Activated naive CD4-positive, alpha-beta T cell (primary cell): ENCODE results near the gene CNTN1.

ENCODE experiments used
- DNase-seq, 4 experiments: peaks; one replicate each; lab custom pipeline; 2025; lab: John Stamatoyannopoulos, UW

CNTN1 gene

DNA sequence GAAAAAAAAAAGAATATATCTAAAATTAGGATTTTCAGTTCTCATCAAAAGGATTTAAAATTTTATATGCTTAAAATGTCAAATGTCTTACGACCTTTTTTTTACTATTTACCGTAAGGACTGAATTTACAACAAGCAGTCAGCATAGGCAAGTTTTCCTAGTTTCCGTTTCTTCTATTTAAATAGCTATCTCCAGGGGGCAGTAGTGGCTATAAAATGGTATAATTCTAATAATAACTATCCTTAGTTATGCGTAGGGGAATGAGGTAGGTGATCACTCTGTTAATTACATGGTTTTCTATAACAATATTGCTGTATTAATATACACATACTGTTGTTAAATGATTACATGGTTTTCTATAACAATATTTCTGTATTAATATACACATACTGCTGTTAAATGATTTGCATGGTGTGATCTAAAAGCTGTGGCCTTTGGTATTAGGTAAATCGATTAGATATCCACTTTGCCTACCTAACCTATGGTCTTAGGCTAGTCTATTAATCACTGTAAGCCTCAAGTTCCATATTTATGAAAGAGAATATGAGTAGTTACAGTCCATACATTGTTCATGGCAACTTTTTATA lies 278.2 kb downstream of the CNTN1 start:
- no peak for DNase-seq

DNA sequence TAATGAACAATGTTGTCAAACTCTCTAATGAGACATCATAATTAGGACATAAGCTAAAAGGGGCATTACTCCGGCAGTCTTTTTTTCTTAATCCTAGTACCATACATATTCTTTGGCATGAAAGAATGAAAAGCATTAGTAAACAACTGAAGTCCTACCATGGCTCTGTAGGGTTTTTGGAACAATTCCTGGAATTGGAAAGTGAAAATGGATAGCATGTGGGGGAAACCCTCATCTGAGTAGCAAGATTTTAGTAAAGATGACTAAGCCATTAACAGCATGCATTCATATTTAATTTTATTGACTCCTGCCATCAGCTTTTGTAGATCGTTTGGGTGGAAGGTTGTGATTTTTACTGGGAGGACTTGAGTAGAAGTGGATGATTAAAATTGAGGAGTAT lies 279.7 kb downstream of the CNTN1 start:
- DNase-seq, result no peak

DNA sequence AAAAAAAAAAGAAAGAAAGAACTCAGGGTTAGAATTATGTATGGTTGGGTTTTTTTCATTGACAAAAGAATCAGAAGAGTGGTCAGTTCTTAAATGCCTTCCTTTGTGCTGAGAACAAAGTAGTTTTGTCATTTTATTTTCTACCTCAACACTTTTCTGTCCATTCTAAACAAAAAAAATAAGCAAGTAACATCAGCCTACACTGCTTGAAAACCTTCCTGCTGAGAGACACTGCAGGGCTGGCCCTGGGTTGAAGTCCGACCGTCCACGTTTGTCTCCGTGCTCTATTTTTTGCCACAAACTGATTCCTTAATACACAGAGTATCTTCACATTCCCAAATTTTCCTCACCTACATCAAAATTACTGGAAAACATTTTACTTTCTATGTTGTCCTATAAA lies 284.3 kb downstream of the CNTN1 start:
- DNase-seq, result no peak

DNA sequence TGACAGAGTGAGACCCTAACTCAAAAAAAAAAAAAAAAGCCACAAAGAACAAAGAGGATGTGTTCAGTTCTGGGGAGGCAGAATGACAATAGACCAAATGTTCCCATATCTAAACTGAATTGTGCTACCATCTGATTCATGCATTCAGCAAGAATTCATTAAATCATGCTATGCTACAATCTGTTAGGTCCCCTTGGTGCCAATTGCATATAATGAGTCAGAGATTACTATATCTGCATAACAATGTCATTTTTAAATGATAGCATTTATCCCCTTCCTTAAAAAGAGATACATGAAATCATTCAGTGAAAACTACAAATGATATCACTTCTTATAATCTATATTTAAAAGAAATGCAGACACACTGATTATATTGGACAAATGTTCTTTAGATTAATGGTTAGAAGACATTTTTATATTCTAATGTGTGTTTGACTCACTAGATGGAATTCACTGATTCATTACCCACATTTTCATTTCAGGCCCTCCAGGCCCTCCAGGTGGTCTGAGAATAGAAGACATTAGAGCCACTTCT lies 288.3 kb downstream of the CNTN1 start:
- no peak for DNase-seq

GRCh38 chr12:40986001-40986400 lies 293.8 kb downstream of the CNTN1 start:
- no peak for DNase-seq

DNA sequence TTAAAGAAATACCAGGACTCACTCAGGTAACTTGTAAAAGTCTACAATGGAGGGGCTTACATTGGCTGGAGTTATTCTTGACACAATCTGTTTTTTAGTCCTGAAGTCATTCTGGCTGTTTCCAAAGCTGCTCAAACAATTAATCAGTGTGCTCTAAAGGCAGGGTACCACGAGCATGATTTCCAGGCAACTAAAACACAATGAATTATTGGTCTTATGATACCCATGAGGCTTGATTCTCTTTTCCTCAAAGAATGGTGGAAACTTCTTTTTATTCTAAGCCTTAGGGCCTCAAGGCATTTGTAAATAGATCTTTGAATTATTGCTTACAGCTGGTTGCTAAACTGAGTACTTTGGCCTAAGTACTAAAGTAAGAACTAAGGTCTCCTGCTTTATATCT lies 296.1 kb downstream of the CNTN1 start:
- no peak for DNase-seq

- no peak for DNase-seq
Observed at GRCh38 chr12:40988824-40989223, 296.6 kb downstream of the CNTN1 start.

DNA sequence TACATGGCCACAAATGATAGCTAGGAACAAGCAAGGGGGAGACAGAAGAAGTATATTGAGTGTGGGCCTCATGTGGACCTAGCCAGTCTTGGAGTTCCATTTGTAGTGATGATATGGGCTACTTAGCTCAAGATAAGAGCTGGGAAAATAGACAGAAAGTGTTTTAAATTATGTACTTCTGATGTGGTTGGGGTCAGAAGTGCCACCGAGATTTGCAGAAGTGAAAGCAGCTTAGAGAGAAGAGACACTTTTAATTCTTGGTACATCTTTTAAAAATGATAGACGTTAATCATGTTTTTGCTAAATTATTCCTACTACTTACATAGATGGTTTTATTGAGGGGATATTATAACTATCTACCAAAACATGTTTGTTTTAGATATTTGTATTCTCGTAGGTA lies 297.5 kb downstream of the CNTN1 start:
- no peak for DNase-seq

DNA sequence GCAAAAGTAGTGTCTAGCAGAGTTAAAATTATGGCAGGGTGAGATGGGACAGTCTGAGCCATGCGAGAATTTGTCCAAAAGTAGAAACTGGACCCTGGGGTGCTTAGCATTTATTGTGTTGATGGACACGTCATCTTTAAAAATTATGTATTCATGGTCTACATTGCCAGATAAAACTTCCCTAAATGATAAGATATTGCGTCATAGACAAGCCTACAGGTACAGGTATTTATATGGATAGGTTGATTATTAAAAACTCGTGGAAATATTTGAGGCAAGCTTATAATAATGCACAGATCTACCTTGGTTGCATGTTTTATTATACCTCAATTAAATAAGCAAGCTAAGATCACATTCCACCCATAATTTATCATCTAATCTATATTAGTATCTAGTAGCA lies 299.9 kb downstream of the CNTN1 start:
- DNase-seq, result no peak

- DNase-seq, result no peak
Observed at GRCh38 chr12:40992674-40993073, 300.4 kb downstream of the CNTN1 start.

GRCh38 chr12:40993158-40993557 lies 300.9 kb downstream of the CNTN1 start:
- no peak for DNase-seq

DNA sequence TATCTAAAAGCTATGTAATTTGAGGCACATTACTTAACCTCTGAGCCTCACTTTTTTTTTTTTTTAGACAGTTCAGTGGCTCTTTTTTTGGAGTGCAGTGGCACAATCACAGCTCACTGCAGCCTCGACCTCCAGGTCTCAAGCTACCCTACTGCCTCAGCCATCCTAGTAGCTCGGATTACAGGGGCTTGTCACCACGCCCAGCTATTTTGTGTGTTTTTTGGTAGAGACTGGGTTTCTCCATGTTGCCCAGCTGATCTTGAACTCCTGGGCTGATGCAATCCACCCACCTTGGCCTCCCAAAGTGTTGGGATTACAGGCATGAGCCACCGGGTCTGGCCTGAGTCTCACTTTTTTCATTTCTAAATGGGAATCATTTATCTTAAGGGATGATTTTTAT lies 303.9 kb downstream of the CNTN1 start:
- DNase-seq, result no peak

DNA sequence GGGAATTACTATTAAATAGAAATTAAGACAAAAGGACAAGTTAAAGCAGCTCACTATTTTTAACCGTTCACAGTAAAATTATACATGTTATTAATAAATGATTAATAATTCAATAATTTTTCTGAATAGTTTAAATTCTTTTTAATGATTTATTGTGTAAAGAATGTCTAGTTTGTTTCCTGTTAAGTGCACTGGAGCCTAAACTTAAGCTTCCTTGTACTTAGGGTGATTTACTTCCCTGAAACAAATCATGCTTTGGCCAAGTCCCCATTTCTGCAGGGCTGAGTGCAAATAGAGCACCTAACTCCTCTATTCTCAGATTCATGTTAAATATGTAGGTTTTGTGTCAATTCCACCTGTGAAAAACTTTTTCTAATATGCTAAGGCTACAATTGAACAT lies 307.0 kb downstream of the CNTN1 start:
- DNase-seq, result no peak

DNA sequence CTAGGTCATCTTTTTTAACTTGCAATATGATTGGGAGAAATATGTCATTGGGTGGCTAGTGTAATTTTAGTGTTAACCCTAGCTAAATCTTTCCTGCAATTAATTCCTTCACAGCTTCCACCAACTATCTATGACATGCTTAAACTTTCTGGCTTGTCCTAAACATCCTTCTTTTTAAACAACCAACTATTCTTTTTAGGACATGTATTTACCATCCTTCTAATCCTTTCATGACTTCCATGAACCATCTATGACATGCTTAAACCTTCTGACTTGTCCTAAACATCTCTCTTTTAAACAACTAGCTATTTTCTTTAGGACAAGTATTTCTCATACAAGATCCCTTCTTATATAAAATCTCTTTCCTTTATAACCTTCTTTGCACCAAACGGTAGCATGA lies 316.2 kb downstream of the CNTN1 start:
- no peak for DNase-seq

GRCh38 chr12:41011939-41012338 lies 319.7 kb downstream of the CNTN1 start:
- no peak for DNase-seq

GRCh38 chr12:41013881-41014642 lies 321.8 kb downstream of the CNTN1 start:
- DNase-seq, result no peak

DNA sequence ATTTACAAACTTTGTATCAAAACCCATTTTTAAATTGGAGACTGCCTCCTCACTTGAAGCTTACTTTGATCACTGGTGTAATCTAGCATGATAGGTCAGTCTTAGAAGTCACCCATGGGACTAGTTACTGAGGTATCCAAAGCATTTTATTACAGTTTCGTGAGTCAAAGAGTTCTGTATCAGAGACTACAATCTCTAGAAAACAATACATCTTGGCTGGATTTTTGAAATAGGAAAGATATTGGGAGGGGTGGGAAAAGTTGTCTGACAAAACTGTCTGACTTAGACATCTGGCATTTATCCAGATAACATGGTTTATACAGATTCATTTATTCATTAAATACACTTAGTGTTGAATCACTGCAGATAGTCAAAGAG lies 322.4 kb downstream of the CNTN1 start:
- DNase-seq, result no peak

DNA sequence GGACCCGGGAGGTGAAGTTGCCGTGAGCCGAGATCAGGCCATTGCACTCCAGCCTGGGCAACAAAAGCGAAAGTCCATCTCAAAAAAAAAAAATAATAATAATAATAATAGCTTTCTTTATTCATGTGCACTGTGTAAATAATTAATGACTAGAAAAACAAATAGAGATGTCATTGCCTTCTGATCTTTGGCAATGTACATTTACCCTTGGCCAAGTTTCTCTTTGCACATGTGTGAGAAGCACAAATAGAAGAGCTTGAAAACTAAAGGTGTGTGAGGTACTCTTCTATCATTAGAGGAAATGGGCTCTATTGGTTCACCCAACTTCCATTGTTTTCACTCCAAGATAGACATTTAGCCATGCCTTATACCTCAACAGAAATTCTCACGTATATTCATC lies 325.8 kb downstream of the CNTN1 start:
- DNase-seq, result no peak

- no peak for DNase-seq
Observed at GRCh38 chr12:41019461-41019860, 327.2 kb downstream of the CNTN1 start.

- no peak for DNase-seq
Observed at GRCh38 chr12:41023836-41024235, 331.6 kb downstream of the CNTN1 start.

DNA sequence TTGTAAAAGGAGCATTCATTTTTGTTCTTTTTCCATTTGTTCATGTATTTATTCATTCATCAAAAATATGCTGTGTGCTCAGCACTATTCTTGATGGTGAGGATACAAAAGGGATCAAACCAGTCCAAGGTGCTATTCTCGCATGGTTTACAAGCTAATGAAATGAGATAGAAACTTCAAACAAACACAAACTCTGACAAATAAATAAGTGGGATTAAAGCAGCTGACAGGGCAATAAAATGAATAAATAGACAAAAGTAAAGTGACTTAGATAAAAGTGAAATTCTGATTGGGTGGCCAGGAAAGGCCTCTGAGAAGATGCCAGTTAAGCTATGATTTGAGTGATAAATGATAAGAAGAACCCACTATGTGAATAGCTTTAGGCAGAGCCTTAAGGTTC lies 333.9 kb downstream of the CNTN1 start:
- no peak for DNase-seq

DNA sequence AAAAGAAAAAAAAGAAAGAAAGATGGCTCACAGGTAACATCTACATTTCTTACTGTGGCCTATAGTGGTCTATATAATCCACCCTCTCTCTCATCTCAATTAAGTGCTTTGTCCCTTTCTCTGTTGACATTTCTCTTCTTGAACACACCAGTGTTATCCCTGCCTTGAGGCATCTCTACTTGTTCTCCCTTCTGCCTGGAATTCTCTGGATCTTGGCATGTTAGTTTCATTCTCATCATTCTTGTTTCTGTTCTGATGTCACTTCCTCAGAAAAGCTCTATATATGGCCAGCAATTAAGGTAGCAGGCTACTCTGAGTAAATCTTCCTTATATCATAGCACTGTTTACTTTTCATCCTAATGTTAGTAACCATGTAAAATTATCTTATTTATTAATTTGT lies 340.1 kb downstream of the CNTN1 start:
- DNase-seq, result no peak

DNA sequence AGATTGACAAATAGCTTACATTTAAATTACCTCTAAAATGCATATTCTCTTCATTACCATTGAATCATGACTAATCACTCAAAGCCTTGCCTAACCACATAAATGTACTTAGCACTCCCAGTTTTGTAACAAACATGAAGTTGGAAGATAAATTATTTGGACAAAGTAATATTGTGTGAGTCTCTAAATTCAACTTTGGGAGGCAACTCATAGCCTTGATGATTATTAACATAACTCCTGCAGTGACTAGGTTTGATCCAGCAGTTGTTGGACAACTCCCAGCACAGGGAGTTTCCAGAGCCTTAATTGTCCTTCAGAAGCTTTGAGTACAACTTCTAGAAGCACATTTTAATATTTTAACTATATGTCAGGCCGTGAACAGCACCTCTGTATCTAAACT lies 342.4 kb downstream of the CNTN1 start:
- DNase-seq, result no peak

GRCh38 chr12:41039461-41039860 lies 347.2 kb downstream of the CNTN1 start:
- DNase-seq, result no peak
